Measurements from ENCODE around the gene PRKG1.

PRKG1 gene

DNA sequence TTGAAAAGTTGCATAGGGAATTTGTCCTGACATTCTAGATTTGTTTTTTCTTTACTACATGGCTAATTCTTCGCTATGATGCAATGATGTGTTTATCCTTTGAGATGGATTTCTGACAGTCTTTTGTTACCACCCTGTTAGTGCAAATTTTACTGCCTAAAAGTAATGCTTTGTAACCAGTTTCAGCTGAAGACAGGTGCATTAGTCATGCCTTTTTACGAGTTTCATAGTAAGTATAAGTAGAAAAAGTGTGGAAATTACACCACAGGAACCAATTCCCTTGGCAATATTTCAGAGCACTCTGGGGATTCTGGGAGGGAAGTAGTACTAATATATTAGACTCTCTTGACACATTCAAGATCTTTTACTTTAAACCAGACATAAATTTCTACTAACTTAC lies 982.0 kb downstream of the PRKG1 start:
- no peaks in the 10 kb centered on the region for H3K9me3 ChIP-seq (replicated peaks in 1 of 2; ENCODE audit: control insufficient read depth in 2 of 2, insufficient read depth in 1 of 2, low read depth in 1 of 2, low read length in 2 of 2)
- no peak overlapping the region for H3K14ac ChIP-seq (ENCODE audit: low read length)
- H3K4me1 ChIP-seq (ENCODE audit: control insufficient read depth in 2 of 2, insufficient read depth in 1 of 2, low read depth in 1 of 2, low read length in 2 of 2) = peaks cover 0 to 3% of the 10 kb centered on the region in 2 donors
- WGBS, 2 donors (ENCODE audit: extremely low coverage in 2 of 2, insufficient read length in 2 of 2, insufficient replicate concordance in 1 of 2) = no CpG with 5 or more reads among the region's 2 CpGs
- no peak overlapping the region for H2BK12ac ChIP-seq (ENCODE audit: low read length)
- H3K4me3 ChIP-seq (ENCODE audit: low read length in 2 of 2) = no peak overlapping the region
- no peaks in the 10 kb centered on the region for H3K36me3 ChIP-seq (replicated peaks in 1 of 2; ENCODE audit: control insufficient read depth in 2 of 2, insufficient read depth in 2 of 2, low read length in 2 of 2)
- no peak overlapping the region for H3K4ac ChIP-seq (ENCODE audit: low read length)
- H2AK5ac ChIP-seq (ENCODE audit: low read depth, low read length) = no peak overlapping the region
- no peak overlapping the region for H2BK15ac ChIP-seq (ENCODE audit: low read length)
- no peak overlapping the region for H4K8ac ChIP-seq (ENCODE audit: low read depth, low read length)
- H2AFZ ChIP-seq (ENCODE audit: low read length) = no peak overlapping the region
- H3K4me2 ChIP-seq (ENCODE audit: insufficient read depth, low read length, poor library complexity, severe bottlenecking) = no peak overlapping the region
- H3K9ac ChIP-seq (ENCODE audit: low read depth, low read length, poor library complexity) = no peak overlapping the region
- DNase-seq (ENCODE audit: low spot score) = no peak
- no peak overlapping the region for H2BK5ac ChIP-seq (ENCODE audit: low read length)
- no peak overlapping the region for H3K23ac ChIP-seq (ENCODE audit: low read depth, low read length, poor library complexity)
- no peak overlapping the region for H4K91ac ChIP-seq (ENCODE audit: low read depth, low read length, poor library complexity)
- H2BK120ac ChIP-seq (ENCODE audit: low read depth, low read length) = no peak overlapping the region
- no peak overlapping the region for H3K18ac ChIP-seq (ENCODE audit: low read length)
- H3K79me1 ChIP-seq (ENCODE audit: low read depth, low read length) = no peaks in the 10 kb centered on the region
- H3K27ac ChIP-seq (replicated peaks; ENCODE audit: low read length) = no peak overlapping the region
- no peaks in the 10 kb centered on the region for H3K27me3 ChIP-seq (ENCODE audit: control insufficient read depth in 3 of 3, insufficient read depth in 3 of 3, low read depth in 1 of 3, low read length in 3 of 3)

DNA sequence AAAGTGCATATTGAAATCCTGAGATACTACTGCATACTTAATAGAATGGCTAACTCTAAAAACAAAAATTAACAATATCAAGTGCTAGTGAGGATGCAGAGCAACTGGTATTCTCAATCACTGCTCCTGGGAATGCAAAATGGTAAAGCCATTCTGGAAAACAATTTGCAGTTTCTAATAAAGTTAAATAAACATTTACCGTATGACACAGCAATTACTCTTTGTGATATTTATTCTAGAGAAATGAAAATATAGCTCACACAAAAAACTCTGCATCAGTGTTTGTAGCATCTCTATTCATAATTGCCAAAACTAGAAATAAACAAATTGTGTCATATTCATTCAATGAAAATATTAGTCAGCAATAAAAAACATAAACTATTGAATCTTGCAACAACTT lies 984.8 kb downstream of the PRKG1 start:
- H2AK5ac ChIP-seq (ENCODE audit: low read depth, low read length) = no peak overlapping the region
- H3K27ac ChIP-seq (replicated peaks; ENCODE audit: low read length) = no peak overlapping the region
- H3K9me3 ChIP-seq (replicated peaks in 1 of 2; ENCODE audit: control insufficient read depth in 2 of 2, insufficient read depth in 1 of 2, low read depth in 1 of 2, low read length in 2 of 2) = peaks cover 0 to 2% of the 10 kb centered on the region in 2 donors
- no peak overlapping the region for H3K4ac ChIP-seq (ENCODE audit: low read length)
- no peak overlapping the region for H3K4me3 ChIP-seq (ENCODE audit: low read length in 2 of 2)
- H2BK5ac ChIP-seq (ENCODE audit: low read length) = no peak overlapping the region
- no peak overlapping the region for H3K4me2 ChIP-seq (ENCODE audit: insufficient read depth, low read length, poor library complexity, severe bottlenecking)
- no peak overlapping the region for H2BK15ac ChIP-seq (ENCODE audit: low read length)
- no peaks in the 10 kb centered on the region for H3K79me1 ChIP-seq (ENCODE audit: low read depth, low read length)
- no peak overlapping the region for H3K23ac ChIP-seq (ENCODE audit: low read depth, low read length, poor library complexity)
- H3K9ac ChIP-seq (ENCODE audit: low read depth, low read length, poor library complexity) = no peak overlapping the region
- H4K8ac ChIP-seq (ENCODE audit: low read depth, low read length) = no peak overlapping the region
- no peak overlapping the region for H2AFZ ChIP-seq (ENCODE audit: low read length)
- H3K36me3 ChIP-seq (replicated peaks in 1 of 2; ENCODE audit: control insufficient read depth in 2 of 2, insufficient read depth in 2 of 2, low read length in 2 of 2) = no peaks in the 10 kb centered on the region
- H4K91ac ChIP-seq (ENCODE audit: low read depth, low read length, poor library complexity) = no peak overlapping the region
- no peak overlapping the region for H3K18ac ChIP-seq (ENCODE audit: low read length)
- no peaks in the 10 kb centered on the region for H3K4me1 ChIP-seq (ENCODE audit: control insufficient read depth in 2 of 2, insufficient read depth in 1 of 2, low read depth in 1 of 2, low read length in 2 of 2)
- no CpG with 5 or more reads among the region's 1 CpG for WGBS, 2 donors (ENCODE audit: extremely low coverage in 2 of 2, insufficient read length in 2 of 2, insufficient replicate concordance in 1 of 2)
- no peak overlapping the region for H2BK12ac ChIP-seq (ENCODE audit: low read length)
- H3K27me3 ChIP-seq (ENCODE audit: control insufficient read depth in 3 of 3, insufficient read depth in 3 of 3, low read depth in 1 of 3, low read length in 3 of 3) = no peaks in the 10 kb centered on the region
- no peak for DNase-seq (ENCODE audit: low spot score)
- no peak overlapping the region for H2BK120ac ChIP-seq (ENCODE audit: low read depth, low read length)
- H3K14ac ChIP-seq (ENCODE audit: low read length) = no peak overlapping the region

DNA sequence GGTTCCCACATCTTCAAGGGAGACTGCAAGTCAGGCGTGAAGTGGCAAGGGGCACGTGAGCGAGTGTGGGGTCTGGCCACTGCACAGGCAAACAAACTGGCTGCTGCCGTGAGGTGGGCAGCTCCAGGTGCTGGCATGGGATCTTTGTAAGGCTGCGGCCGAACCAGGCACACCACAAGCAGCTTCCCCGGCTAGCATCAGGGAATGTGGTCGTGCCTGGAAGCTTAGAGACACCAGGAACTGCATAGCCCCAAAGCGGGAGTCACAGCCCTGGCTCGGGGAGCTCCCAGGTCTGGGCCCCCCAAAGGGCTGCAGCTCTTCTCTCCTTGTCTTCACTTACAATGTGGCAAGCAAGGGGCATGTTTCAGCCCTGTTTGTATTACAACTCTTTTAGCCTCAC lies 988.9 kb downstream of the PRKG1 start:
- no peak overlapping the region for H3K9ac ChIP-seq (ENCODE audit: low read depth, low read length, poor library complexity)

DNA sequence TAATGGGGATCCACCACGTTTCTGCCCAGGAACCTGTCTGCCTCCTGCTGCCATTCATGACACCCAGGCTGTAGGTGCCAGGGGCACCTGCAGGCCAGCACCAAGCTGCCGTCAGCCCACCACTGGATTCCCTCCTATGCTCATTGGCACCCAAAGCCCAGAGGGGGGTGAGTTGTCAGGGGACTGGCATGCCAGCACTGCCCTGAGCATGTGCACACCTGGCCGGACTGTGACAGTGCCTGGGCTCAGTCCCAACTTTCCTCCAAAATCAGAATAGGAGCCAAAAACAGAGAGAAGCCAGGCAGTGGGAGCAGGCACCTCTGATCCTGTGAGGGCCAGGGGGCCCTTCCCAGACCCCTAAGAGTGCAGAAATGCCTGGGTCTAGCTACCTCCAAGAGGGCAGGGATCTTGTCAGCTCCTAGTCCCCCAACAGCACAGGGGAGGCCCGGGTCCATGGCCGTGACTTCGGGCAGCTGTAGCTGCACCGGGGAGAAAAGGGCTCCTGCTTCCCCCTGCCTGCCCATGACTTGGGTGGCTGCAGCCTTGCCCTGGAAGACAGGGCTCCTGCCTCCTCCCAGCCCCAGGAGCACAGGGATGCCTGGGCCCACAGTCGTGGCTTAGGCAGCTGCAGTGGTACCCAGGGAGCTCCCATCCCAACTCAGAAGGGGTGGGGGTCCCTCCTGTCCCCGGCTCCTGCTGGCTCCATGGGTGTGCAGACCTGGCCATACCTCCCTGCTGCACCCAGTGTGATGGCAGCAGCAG lies 990.0 kb downstream of the PRKG1 start:
- Histone ChIP-seq H3K4me3 (ENCODE audit: low read length in 2 of 2) (no peak overlapping the region), H2AK5ac (ENCODE audit: low read depth, low read length) (no peak overlapping the region), H3K9me3 (replicated peaks in 1 of 2; ENCODE audit: control insufficient read depth in 2 of 2, insufficient read depth in 1 of 2, low read depth in 1 of 2, low read length in 2 of 2) (peaks cover 0 to 2% of the 10 kb centered on the region in 2 donors), H3K4ac (ENCODE audit: low read length) (no peak overlapping the region), H4K91ac (ENCODE audit: low read depth, low read length, poor library complexity) (no peak overlapping the region), H2BK5ac (ENCODE audit: low read length) (no peak overlapping the region), H3K9ac (ENCODE audit: low read depth, low read length, poor library complexity) (no peak overlapping the region), H3K36me3 (replicated peaks in 1 of 2; ENCODE audit: control insufficient read depth in 2 of 2, insufficient read depth in 2 of 2, low read length in 2 of 2) (no peaks in the 10 kb centered on the region), H2AFZ (ENCODE audit: low read length) (no peak overlapping the region), H3K18ac (ENCODE audit: low read length) (peak overlapping the region; percentile 42), H2BK12ac (ENCODE audit: low read length) (no peak overlapping the region), H4K8ac (ENCODE audit: low read depth, low read length) (peak overlapping the region; percentile 56), H3K4me1 (ENCODE audit: control insufficient read depth in 2 of 2, insufficient read depth in 1 of 2, low read depth in 1 of 2, low read length in 2 of 2) (no peaks in the 10 kb centered on the region), H3K14ac (ENCODE audit: low read length) (no peak overlapping the region), H2BK15ac (ENCODE audit: low read length) (no peak overlapping the region), H3K23ac (ENCODE audit: low read depth, low read length, poor library complexity) (no peak overlapping the region), H2BK120ac (ENCODE audit: low read depth, low read length) (no peak overlapping the region), H3K79me1 (ENCODE audit: low read depth, low read length) (no peaks in the 10 kb centered on the region), H3K27me3 (ENCODE audit: control insufficient read depth in 3 of 3, insufficient read depth in 3 of 3, low read depth in 1 of 3, low read length in 3 of 3) (no peaks in the 10 kb centered on the region), H3K27ac (replicated peaks; ENCODE audit: low read length) (no peak overlapping the region), H3K4me2 (ENCODE audit: insufficient read depth, low read length, poor library complexity, severe bottlenecking) (no peak overlapping the region)
- DNase-seq (ENCODE audit: low spot score) = no peak
- no CpG with 5 or more reads among the region's 9 CpGs for WGBS, 2 donors (ENCODE audit: extremely low coverage in 2 of 2, insufficient read length in 2 of 2, insufficient replicate concordance in 1 of 2)

More for the DNA sequence above, 988.9 kb downstream of the PRKG1 start:
- H3K27ac ChIP-seq (replicated peaks; ENCODE audit: low read length) = no peak overlapping the region
- H3K4ac ChIP-seq (ENCODE audit: low read length) = no peak overlapping the region
- no peaks in the 10 kb centered on the region for H3K36me3 ChIP-seq (replicated peaks in 1 of 2; ENCODE audit: control insufficient read depth in 2 of 2, insufficient read depth in 2 of 2, low read length in 2 of 2)
- H2BK5ac ChIP-seq (ENCODE audit: low read length) = no peak overlapping the region
- no peak overlapping the region for H2AK5ac ChIP-seq (ENCODE audit: low read depth, low read length)
- H2AFZ ChIP-seq (ENCODE audit: low read length) = no peak overlapping the region
- DNase-seq (ENCODE audit: low spot score) = no peak
- H3K27me3 ChIP-seq (ENCODE audit: control insufficient read depth in 3 of 3, insufficient read depth in 3 of 3, low read depth in 1 of 3, low read length in 3 of 3) = no peaks in the 10 kb centered on the region
- H2BK15ac ChIP-seq (ENCODE audit: low read length) = no peak overlapping the region
- no peaks in the 10 kb centered on the region for H3K4me1 ChIP-seq (ENCODE audit: control insufficient read depth in 2 of 2, insufficient read depth in 1 of 2, low read depth in 1 of 2, low read length in 2 of 2)
- H3K79me1 ChIP-seq (ENCODE audit: low read depth, low read length) = no peaks in the 10 kb centered on the region
- H3K14ac ChIP-seq (ENCODE audit: low read length) = peak overlapping the region; percentile 31
- WGBS, 2 donors (ENCODE audit: extremely low coverage in 2 of 2, insufficient read length in 2 of 2, insufficient replicate concordance in 1 of 2) = no CpG with 5 or more reads among the region's 10 CpGs
- H3K23ac ChIP-seq (ENCODE audit: low read depth, low read length, poor library complexity) = no peak overlapping the region
- H3K4me3 ChIP-seq (ENCODE audit: low read length in 2 of 2) = no peak overlapping the region
- peak overlapping the region; percentile 17 for H4K8ac ChIP-seq (ENCODE audit: low read depth, low read length)
- peak overlapping the region; percentile 65 for H3K18ac ChIP-seq (ENCODE audit: low read length)
- no peak overlapping the region for H4K91ac ChIP-seq (ENCODE audit: low read depth, low read length, poor library complexity)
- H2BK12ac ChIP-seq (ENCODE audit: low read length) = no peak overlapping the region
- H3K9me3 ChIP-seq (replicated peaks in 1 of 2; ENCODE audit: control insufficient read depth in 2 of 2, insufficient read depth in 1 of 2, low read depth in 1 of 2, low read length in 2 of 2) = peaks cover 0 to 2% of the 10 kb centered on the region in 2 donors
- no peak overlapping the region for H3K4me2 ChIP-seq (ENCODE audit: insufficient read depth, low read length, poor library complexity, severe bottlenecking)
- H2BK120ac ChIP-seq (ENCODE audit: low read depth, low read length) = no peak overlapping the region
